ENCODE data around the gene TNFRSF9.

DNA sequence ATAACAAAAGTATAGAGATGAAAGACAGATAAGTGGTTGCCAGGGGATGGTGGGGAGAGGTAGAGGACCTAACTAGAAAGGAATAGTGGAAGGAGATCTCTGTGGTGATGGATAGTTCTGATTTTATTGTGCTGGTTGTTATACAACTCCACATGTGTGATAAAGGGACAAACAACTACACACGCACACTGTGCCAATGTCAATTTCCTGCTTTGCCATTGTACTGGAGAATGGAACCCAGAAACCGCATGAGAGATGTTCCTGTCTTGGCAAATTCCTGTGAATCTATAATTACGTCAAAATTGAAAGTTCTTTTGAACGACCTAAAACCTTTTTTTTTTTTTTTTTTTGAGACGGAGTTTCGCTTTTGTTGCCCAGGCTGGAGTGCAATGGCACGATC, 11.0 kb downstream of the TNFRSF9 start:
- no peak for TF ChIP-seq ZFX (IDR thresholded peaks at IDR 0.05)
- TF ChIP-seq, protein P1, sequence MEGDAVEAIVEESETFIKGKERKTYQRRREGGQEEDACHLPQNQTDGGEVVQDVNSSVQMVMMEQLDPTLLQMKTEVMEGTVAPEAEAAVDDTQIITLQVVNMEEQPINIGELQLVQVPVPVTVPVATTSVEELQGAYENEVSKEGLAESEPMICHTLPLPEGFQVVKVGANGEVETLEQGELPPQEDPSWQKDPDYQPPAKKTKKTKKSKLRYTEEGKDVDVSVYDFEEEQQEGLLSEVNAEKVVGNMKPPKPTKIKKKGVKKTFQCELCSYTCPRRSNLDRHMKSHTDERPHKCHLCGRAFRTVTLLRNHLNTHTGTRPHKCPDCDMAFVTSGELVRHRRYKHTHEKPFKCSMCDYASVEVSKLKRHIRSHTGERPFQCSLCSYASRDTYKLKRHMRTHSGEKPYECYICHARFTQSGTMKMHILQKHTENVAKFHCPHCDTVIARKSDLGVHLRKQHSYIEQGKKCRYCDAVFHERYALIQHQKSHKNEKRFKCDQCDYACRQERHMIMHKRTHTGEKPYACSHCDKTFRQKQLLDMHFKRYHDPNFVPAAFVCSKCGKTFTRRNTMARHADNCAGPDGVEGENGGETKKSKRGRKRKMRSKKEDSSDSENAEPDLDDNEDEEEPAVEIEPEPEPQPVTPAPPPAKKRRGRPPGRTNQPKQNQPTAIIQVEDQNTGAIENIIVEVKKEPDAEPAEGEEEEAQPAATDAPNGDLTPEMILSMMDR (conservative IDR thresholded peaks at IDR 0.05), result no peak

All from C4-2B (cell line).